GM23338 (cell line): ENCODE data around the gene CCDC181. TPM values are rescaled to one million over a fixed set of nuclear protein-coding genes. Genes with fewer than 3 reads are reported as not detected.

Source experiments
- ATAC-seq: fragments of 200-7000 bp; cut with Tn5 transposase; 3 replicates; pipeline ENCODE4 v1.9.1; 2020
- DNase-seq: peaks from one replicate; pipeline ENCODE4 v3.0.0-alpha.2; 2015; ENCODE audit warnings: low spot score
- H2AFZ ChIP-seq: fragments of 200-600 bp; sonication (generic); 2 replicates; pipeline ENCODE4 v1.8.0; 2016; ENCODE audit warnings: antibody characterized with exemption, mild to moderate bottlenecking, moderate library complexity
- H3F3A ChIP-seq: fragments of 200-600 bp; sonication (generic); replicated peaks from 2 replicates; pipeline ENCODE4 v1.8.0; 2017; ENCODE audit warnings: antibody characterized with exemption, mixed run types, low read depth
- H3K27ac ChIP-seq: fragments of 200-600 bp; sonication (generic); 2 replicates; pipeline ENCODE4 v1.6.1; 2016; ENCODE audit warnings: low read depth
- H3K27me3 ChIP-seq: fragments of 200-600 bp; sonication (generic); 2 replicates; pipeline ENCODE4 v1.8.0; 2016; ENCODE audit warnings: mild to moderate bottlenecking, mixed run types, moderate library complexity; ENCODE audit not compliant: insufficient read depth
- H3K36me3 ChIP-seq: fragments of 200-600 bp; sonication (generic); 2 replicates; pipeline ENCODE4 v1.8.0; 2016; ENCODE audit warnings: mild to moderate bottlenecking; ENCODE audit not compliant: insufficient read depth
- H3K4me1 ChIP-seq: fragments of 200-600 bp; sonication (generic); 2 replicates; pipeline ENCODE4 v1.8.0; 2016; ENCODE audit warnings: mild to moderate bottlenecking, moderate library complexity; ENCODE audit not compliant: insufficient read depth
- H3K4me2 ChIP-seq: fragments of 200-600 bp; sonication (generic); 2 replicates; pipeline ENCODE4 v1.7.1; 2017; ENCODE audit warnings: mixed run types
- H3K4me3 ChIP-seq: fragments of 200-600 bp; sonication (generic); 2 replicates; pipeline ENCODE4 v1.6.1; 2016; ENCODE audit warnings: mixed run types
- H3K79me2 ChIP-seq: fragments of 200-600 bp; sonication (generic); replicated peaks from 2 replicates; pipeline ENCODE4 v1.8.0; 2017; ENCODE audit warnings: mild to moderate bottlenecking; ENCODE audit not compliant: insufficient read depth
- H3K9me2 ChIP-seq: fragments of 200-600 bp; sonication (generic); 2 replicates; pipeline ENCODE4 v1.8.0; 2017; ENCODE audit not compliant: insufficient read depth
- H4K20me1 ChIP-seq: fragments of 200-600 bp; sonication (generic); replicated peaks from 2 replicates; pipeline ENCODE4 v1.8.0; 2017; ENCODE audit warnings: mild to moderate bottlenecking; ENCODE audit not compliant: insufficient read depth
- H3K27ac Mint-ChIP-seq: 2 replicates; pipeline ENCODE4 v1.8.0; 2020; ENCODE audit warnings: inconsistent platforms, mild to moderate bottlenecking, moderate library complexity, mixed read lengths
- H3K27me3 Mint-ChIP-seq: 3 replicates; pipeline ENCODE4 v1.8.0; 2022; ENCODE audit warnings: low read depth, mild to moderate bottlenecking, moderate library complexity, mixed read lengths, inconsistent platforms; ENCODE audit not compliant: insufficient read depth, poor library complexity
- H3K36me3 Mint-ChIP-seq: 3 replicates; pipeline ENCODE4 v1.8.0; 2021; ENCODE audit warnings: low read depth, mild to moderate bottlenecking, inconsistent platforms, moderate library complexity, mixed read lengths
- H3K4me1 Mint-ChIP-seq: 3 replicates; pipeline ENCODE4 v1.8.0; 2020; ENCODE audit warnings: mild to moderate bottlenecking, inconsistent platforms, mixed read lengths
- H3K4me3 Mint-ChIP-seq: 3 replicates; pipeline ENCODE4 v1.8.0; 2021; ENCODE audit warnings: moderate library complexity, mild to moderate bottlenecking, inconsistent platforms, mixed read lengths
- H3K9me3 Mint-ChIP-seq: 3 replicates; pipeline ENCODE4 v1.8.0; 2020; ENCODE audit warnings: moderate library complexity, mild to moderate bottlenecking, inconsistent platforms, mixed read lengths
- CREB1 ChIP-seq: fragments of 250-450 bp; sonication (Bioruptor Pico); IDR thresholded peaks from 2 replicates; pipeline ENCODE4 v1.5.0; 2020; ENCODE audit warnings: low read depth, mild to moderate bottlenecking, moderate library complexity
- EZH2 ChIP-seq: fragments of 200-600 bp; sonication (generic); IDR thresholded peaks from one replicate; pipeline ENCODE4 v1.8.0; 2017; ENCODE audit warnings: antibody characterized with exemption, mild to moderate bottlenecking, low read depth; ENCODE audit not compliant: unreplicated experiment
- EZH2phosphoT487 ChIP-seq: fragments of 200-600 bp; sonication (generic); IDR thresholded peaks from one replicate; pipeline ENCODE4 v1.8.1; 2018; ENCODE audit warnings: antibody characterized with exemption; ENCODE audit not compliant: unreplicated experiment
- JUNB ChIP-seq: IDR thresholded peaks from one replicate; pipeline ENCODE4 v1.6.1; 2016; ENCODE audit warnings: antibody characterized with exemption; ENCODE audit not compliant: unreplicated experiment
- ZNF114 ChIP-seq: fragments of 250-450 bp; sonication (Bioruptor Pico); IDR thresholded peaks from 2 replicates; pipeline ENCODE4 v1.5.0; 2020; ENCODE audit warnings: mild to moderate bottlenecking, moderate library complexity
- ZNF331 ChIP-seq: fragments of 250-450 bp; sonication (Bioruptor Pico); IDR thresholded peaks from 2 replicates; pipeline ENCODE4 v1.5.0; 2020; ENCODE audit warnings: low read depth, mild to moderate bottlenecking, moderate library complexity
- polyA plus RNA-seq: library from polyadenylated mRNA; unstranded; fragments of >200 nt; fragmentation: Nextera tagmentation; extraction: Ambion mirVana; gene quantifications from 2 replicates; pipeline ENCODE4 v1.2.1, GENCODE V29; 2016
- total RNA-seq: library from RNA; depleted of rRNA; stranded (reverse); fragments of >200 nt; shearing (Covaris generic); gene quantifications from 2 replicates; pipeline ENCODE4 v1.2.3, GENCODE V29; 2014
- TF ChIP-seq, protein P1 (sequence below): IDR thresholded peaks from 2 replicates; pipeline ENCODE4 v1.6.1; 2016; ENCODE audit warnings: antibody characterized with exemption
- TF ChIP-seq, protein P2 (sequence below), 2 experiments: fragments of 200-600 bp in 1 of 2; sonication (generic) in 1 of 2; conservative IDR thresholded peaks; 2 replicates each; pipeline versions ENCODE4 v1.5.1 to v1.6.1; 2016 to 2017; ENCODE audit warnings: antibody characterized with exemption in 2 of 2, low read depth in 2 of 2, mild to moderate bottlenecking in 2 of 2, moderate library complexity in 1 of 2
- TF ChIP-seq, protein P3 (sequence below): fragments of 250-450 bp; sonication (Bioruptor Pico); IDR thresholded peaks from 2 replicates; pipeline ENCODE4 v1.5.0; 2020; ENCODE audit warnings: mild to moderate bottlenecking, moderate library complexity

The CCDC181 gene
- total and polyA plus RNA-seq, 2 experiments from 2014 or later, result 3.4 to 9.0 TPM

DNA sequence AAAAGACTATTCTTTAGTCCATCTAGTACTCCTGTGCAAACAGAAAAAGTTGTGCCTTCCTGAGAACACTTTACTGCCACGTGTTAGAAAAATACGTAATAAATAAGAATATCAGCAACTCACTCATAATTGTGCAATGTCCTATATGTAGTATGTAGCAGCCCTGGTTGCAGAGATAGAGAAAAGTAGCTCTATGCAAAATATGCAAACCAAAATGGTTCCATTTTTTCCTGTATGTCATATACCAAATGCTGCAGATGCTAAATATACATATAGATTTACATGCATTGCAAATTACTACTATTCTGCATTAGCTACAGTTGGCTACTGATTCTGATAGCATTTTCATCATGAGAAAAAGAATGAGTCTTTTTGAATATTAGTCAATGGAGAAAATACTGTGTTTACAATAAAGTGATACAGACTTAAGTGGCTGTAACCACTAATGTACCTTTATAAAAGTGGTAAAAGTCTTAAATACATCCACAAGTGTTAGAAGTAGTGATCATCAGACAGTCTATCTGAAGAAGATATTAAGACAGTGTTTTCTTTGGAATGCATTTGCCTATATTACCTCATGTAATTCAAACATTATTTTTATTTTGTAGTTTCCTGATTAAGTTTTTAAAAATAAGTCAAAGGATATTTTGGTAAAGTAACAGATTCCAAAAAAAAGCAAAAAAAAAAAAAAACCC lies 79.4 kb downstream of the CCDC181 start:
- no peaks in the 10 kb centered on the region for H3K27me3 ChIP-seq
- no peak overlapping the region for H3K4me3 Mint-ChIP-seq
- no peaks in the 10 kb centered on the region for H3K36me3 ChIP-seq
- H3K36me3 Mint-ChIP-seq, result no peaks in the 10 kb centered on the region
- no peaks in the 10 kb centered on the region for H3K9me2 ChIP-seq
- peaks cover 5% of the 10 kb centered on the region for H3K27me3 Mint-ChIP-seq
- no peak overlapping the region for H3K4me3 ChIP-seq
- H3F3A ChIP-seq, result no peaks in the 10 kb centered on the region
- no peak overlapping the region for H3K4me2 ChIP-seq
- ATAC-seq (no peak), DNase-seq (no peak)
- peaks cover 4% of the 10 kb centered on the region; the same call in 1 of the 2 replicates for H3K79me2 ChIP-seq
- H4K20me1 ChIP-seq, result no peaks in the 10 kb centered on the region
- peaks cover 2% of the 10 kb centered on the region; the same call in 2 of the 3 replicates for H3K4me1 Mint-ChIP-seq
- H3K4me1 ChIP-seq, result 0 out of 2 replicates have a peak, but pooled peaks cover 6% of the 10 kb centered on the region
- H3K27ac ChIP-seq, result no peak overlapping the region
- no peak overlapping the region for H3K27ac Mint-ChIP-seq
- TF ChIP-seq EZH2, result no peak
- TF ChIP-seq ZNF114 (CRISPR knock-in tag), result no peak
- TF ChIP-seq JUNB, result no peak
- TF ChIP-seq, protein P1, sequence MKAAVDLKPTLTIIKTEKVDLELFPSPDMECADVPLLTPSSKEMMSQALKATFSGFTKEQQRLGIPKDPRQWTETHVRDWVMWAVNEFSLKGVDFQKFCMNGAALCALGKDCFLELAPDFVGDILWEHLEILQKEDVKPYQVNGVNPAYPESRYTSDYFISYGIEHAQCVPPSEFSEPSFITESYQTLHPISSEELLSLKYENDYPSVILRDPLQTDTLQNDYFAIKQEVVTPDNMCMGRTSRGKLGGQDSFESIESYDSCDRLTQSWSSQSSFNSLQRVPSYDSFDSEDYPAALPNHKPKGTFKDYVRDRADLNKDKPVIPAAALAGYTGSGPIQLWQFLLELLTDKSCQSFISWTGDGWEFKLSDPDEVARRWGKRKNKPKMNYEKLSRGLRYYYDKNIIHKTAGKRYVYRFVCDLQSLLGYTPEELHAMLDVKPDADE, result no peak
- H3K9me3 Mint-ChIP-seq, result no peaks in the 10 kb centered on the region
- no peak overlapping the region for H2AFZ ChIP-seq

DNA sequence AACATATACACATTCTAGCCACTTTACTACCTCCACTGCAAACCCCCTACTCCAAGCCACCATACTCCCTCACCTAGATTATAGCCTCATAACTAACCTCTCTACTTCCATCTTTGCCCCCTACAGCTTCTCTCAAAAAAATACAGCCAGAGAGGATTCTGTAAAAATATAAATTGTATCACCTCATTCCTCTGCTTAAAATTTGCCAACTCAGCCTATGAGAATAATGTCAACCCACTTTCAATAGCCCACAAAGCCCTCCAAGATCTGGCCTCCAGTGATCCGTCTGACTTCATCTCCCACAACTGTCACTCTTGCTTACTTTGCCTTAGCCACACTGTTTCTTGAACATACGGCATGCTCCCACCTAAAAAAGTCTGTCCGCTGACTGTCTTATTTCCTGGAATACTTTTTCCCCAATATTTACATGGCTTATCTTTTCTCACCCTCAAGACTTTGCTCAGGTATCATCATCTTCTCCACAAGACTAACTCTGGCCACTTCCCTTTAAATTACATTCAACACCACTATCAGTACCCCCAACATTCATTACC lies 81.2 kb downstream of the CCDC181 start:
- H3K27me3 ChIP-seq, result no peaks in the 10 kb centered on the region
- peaks cover 6% of the 10 kb centered on the region for H3K9me3 Mint-ChIP-seq
- no peaks in the 10 kb centered on the region for H3F3A ChIP-seq
- no peak overlapping the region for H3K27ac ChIP-seq
- no peak overlapping the region for H3K4me3 Mint-ChIP-seq
- no peaks in the 10 kb centered on the region for H3K9me2 ChIP-seq
- no peak overlapping the region for H3K4me2 ChIP-seq
- H2AFZ ChIP-seq, result no peak overlapping the region
- no peak overlapping the region for H3K27ac Mint-ChIP-seq
- H3K79me2 ChIP-seq, result no peaks in the 10 kb centered on the region; the same call in 1 of the 2 replicates
- H4K20me1 ChIP-seq, result no peaks in the 10 kb centered on the region
- peaks cover 11% of the 10 kb centered on the region for H3K36me3 Mint-ChIP-seq
- no peak for ATAC-seq
- 0 out of 2 replicates have a peak, but pooled peaks cover 7% of the 10 kb centered on the region for H3K4me1 ChIP-seq
- no peak overlapping the region for H3K4me3 ChIP-seq
- H3K36me3 ChIP-seq, result 0 out of 2 replicates have a peak, but pooled peaks cover 5% of the 10 kb centered on the region
- H3K27me3 Mint-ChIP-seq, result peaks cover 5% of the 10 kb centered on the region
- no peak for DNase-seq
- H3K4me1 Mint-ChIP-seq, result peaks cover 2% of the 10 kb centered on the region; the same call in 2 of the 3 replicates
- TF ChIP-seq EZH2phosphoT487, result no peak
- no peak for TF ChIP-seq ZNF114 (CRISPR knock-in tag)
- TF ChIP-seq, protein P2, sequence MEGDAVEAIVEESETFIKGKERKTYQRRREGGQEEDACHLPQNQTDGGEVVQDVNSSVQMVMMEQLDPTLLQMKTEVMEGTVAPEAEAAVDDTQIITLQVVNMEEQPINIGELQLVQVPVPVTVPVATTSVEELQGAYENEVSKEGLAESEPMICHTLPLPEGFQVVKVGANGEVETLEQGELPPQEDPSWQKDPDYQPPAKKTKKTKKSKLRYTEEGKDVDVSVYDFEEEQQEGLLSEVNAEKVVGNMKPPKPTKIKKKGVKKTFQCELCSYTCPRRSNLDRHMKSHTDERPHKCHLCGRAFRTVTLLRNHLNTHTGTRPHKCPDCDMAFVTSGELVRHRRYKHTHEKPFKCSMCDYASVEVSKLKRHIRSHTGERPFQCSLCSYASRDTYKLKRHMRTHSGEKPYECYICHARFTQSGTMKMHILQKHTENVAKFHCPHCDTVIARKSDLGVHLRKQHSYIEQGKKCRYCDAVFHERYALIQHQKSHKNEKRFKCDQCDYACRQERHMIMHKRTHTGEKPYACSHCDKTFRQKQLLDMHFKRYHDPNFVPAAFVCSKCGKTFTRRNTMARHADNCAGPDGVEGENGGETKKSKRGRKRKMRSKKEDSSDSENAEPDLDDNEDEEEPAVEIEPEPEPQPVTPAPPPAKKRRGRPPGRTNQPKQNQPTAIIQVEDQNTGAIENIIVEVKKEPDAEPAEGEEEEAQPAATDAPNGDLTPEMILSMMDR (conservative IDR thresholded peaks at IDR 0.05; ENCODE audit: low read depth in 2 of 2), result no peak
- no peak for TF ChIP-seq CREB1 (CRISPR knock-in tag)
- no peak for TF ChIP-seq EZH2
- TF ChIP-seq, protein P3, sequence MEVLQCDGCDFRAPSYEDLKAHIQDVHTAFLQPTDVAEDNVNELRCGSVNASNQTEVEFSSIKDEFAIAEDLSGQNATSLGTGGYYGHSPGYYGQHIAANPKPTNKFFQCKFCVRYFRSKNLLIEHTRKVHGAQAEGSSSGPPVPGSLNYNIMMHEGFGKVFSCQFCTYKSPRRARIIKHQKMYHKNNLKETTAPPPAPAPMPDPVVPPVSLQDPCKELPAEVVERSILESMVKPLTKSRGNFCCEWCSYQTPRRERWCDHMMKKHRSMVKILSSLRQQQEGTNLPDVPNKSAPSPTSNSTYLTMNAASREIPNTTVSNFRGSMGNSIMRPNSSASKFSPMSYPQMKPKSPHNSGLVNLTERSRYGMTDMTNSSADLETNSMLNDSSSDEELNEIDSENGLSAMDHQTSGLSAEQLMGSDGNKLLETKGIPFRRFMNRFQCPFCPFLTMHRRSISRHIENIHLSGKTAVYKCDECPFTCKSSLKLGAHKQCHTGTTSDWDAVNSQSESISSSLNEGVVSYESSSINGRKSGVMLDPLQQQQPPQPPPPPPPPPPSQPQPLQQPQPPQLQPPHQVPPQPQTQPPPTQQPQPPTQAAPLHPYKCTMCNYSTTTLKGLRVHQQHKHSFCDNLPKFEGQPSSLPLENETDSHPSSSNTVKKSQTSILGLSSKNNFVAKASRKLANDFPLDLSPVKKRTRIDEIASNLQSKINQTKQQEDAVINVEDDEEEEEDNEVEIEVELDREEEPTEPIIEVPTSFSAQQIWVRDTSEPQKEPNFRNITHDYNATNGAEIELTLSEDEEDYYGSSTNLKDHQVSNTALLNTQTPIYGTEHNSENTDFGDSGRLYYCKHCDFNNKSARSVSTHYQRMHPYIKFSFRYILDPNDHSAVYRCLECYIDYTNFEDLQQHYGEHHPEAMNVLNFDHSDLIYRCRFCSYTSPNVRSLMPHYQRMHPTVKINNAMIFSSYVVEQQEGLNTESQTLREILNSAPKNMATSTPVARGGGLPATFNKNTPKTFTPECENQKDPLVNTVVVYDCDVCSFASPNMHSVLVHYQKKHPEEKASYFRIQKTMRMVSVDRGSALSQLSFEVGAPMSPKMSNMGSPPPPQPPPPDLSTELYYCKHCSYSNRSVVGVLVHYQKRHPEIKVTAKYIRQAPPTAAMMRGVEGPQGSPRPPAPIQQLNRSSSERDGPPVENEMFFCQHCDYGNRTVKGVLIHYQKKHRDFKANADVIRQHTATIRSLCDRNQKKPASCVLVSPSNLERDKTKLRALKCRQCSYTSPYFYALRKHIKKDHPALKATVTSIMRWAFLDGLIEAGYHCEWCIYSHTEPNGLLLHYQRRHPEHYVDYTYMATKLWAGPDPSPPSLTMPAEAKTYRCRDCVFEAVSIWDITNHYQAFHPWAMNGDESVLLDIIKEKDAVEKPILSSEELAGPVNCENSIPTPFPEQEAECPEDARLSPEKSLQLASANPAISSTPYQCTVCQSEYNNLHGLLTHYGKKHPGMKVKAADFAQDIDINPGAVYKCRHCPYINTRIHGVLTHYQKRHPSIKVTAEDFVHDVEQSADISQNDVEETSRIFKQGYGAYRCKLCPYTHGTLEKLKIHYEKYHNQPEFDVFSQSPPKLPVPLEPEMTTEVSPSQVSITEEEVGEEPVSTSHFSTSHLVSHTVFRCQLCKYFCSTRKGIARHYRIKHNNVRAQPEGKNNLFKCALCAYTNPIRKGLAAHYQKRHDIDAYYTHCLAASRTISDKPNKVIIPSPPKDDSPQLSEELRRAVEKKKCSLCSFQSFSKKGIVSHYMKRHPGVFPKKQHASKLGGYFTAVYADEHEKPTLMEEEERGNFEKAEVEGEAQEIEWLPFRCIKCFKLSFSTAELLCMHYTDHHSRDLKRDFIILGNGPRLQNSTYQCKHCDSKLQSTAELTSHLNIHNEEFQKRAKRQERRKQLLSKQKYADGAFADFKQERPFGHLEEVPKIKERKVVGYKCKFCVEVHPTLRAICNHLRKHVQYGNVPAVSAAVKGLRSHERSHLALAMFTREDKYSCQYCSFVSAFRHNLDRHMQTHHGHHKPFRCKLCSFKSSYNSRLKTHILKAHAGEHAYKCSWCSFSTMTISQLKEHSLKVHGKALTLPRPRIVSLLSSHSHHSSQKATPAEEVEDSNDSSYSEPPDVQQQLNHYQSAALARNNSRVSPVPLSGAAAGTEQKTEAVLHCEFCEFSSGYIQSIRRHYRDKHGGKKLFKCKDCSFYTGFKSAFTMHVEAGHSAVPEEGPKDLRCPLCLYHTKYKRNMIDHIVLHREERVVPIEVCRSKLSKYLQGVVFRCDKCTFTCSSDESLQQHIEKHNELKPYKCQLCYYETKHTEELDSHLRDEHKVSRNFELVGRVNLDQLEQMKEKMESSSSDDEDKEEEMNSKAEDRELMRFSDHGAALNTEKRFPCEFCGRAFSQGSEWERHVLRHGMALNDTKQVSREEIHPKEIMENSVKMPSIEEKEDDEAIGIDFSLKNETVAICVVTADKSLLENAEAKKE, result no peak
- no peak for TF ChIP-seq JUNB
- no peak for TF ChIP-seq ZNF331 (CRISPR knock-in tag)
- TF ChIP-seq, protein P1, result no peak
